GM13977 (cell line): ENCODE measurements around the gene TMEM43.

ENCODE experiments used
- DNase-seq: peaks from one replicate; pipeline ENCODE4 v3.0.0; 2012; ENCODE audit warnings: low spot score
- in situ Hi-C: fragments of 300-500 bp; cut with MboI; formaldehyde crosslinking; loops from one replicate; pipeline ENCODE4 v1.12.0; 2022; ENCODE audit warnings: low sequenced_read_pairs, low pct_unique_long_range_greater_than_20kb, mixed read lengths, inconsistent platforms; ENCODE audit not compliant: unreplicated experiment
- TF ChIP-seq, protein P1 (sequence below): IDR thresholded peaks from 2 replicates; pipeline ENCODE4 v1.5.1; 2012; ENCODE audit warnings: mild to moderate bottlenecking, control low read depth; ENCODE audit not compliant: insufficient read depth; ENCODE audit errors: extremely low read depth, missing control alignments

The TMEM43 gene

DNA sequence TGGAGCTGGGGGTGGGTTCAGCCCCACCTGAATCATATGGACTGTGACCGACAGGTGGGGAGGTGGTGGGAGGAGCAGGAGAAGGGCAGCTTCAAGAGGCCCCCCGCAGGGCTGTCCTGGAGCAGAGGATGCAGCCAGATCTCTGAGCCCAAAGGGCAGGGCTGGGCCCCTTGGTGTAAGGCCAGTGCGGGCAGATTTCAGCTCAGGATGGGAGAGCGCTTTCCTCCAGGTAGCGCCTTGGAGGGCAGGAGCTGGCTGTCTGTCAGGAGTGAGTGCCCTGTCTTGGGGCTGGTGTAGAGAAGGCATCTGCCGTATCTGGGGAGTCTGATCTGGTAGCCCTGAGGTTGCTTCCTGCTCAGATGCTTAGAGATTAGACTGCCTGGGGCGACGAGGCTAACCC is 7.3 kb downstream of the TMEM43 start:
- TF ChIP-seq, protein P1, sequence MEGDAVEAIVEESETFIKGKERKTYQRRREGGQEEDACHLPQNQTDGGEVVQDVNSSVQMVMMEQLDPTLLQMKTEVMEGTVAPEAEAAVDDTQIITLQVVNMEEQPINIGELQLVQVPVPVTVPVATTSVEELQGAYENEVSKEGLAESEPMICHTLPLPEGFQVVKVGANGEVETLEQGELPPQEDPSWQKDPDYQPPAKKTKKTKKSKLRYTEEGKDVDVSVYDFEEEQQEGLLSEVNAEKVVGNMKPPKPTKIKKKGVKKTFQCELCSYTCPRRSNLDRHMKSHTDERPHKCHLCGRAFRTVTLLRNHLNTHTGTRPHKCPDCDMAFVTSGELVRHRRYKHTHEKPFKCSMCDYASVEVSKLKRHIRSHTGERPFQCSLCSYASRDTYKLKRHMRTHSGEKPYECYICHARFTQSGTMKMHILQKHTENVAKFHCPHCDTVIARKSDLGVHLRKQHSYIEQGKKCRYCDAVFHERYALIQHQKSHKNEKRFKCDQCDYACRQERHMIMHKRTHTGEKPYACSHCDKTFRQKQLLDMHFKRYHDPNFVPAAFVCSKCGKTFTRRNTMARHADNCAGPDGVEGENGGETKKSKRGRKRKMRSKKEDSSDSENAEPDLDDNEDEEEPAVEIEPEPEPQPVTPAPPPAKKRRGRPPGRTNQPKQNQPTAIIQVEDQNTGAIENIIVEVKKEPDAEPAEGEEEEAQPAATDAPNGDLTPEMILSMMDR: no peak
- no peak for DNase-seq
- in situ Hi-C loops: no loop called here

DNA sequence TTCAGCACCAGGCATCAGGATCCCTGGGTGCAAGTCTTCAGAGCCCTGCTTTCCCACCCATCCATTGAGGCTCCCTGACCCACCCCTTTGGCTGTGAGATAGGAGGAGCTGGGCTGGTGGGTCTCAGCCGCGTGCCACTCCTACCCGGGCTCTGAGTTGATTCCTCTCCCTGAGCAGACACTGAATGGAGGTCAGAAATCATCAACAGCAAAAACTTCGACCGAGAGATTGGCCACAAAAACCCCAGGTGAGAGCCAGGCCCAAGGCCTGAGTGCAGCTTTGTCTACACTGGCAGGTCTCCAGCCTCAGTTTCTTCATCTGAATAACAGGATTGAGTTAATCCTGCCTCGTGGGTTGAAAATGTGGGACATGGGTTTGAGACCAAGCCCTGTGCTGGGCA is 7.8 kb downstream of the TMEM43 start:
- in situ Hi-C loops: no loop called here
- DNase-seq: no peak
- TF ChIP-seq, protein P1: no peak

DNA sequence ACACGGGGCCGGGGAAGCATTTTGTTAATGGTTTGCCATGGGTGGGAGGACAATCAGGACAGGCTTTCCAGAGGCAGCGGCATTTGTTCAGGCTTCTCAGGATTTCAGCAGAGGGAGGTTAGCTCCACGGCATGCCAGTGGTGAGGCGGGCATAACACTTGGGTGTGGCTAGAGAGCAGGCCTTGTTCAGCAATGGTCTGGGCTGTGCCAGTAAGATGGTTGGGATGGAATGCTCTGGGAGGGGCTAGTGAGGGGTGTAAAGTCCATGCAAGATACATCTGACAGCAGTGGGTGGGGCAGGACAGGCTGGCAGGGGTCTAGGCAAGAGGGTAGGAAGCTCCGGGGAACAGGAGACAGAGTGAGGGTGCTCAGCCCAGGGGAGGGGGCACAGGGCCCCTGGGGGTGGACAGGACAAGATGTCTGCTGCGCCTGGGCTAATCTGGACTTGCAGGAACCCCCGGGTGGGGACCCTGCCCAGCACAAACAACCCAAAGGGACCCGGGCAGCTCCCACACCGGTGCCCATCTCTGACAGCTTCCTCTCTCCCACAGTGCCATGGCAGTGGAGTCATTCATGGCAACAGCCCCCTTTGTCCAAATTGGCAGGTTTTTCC is 8.4 kb downstream of the TMEM43 start:
- in situ Hi-C loops: no loop called here
- no peak for DNase-seq
- TF ChIP-seq, protein P1: no peak

DNA sequence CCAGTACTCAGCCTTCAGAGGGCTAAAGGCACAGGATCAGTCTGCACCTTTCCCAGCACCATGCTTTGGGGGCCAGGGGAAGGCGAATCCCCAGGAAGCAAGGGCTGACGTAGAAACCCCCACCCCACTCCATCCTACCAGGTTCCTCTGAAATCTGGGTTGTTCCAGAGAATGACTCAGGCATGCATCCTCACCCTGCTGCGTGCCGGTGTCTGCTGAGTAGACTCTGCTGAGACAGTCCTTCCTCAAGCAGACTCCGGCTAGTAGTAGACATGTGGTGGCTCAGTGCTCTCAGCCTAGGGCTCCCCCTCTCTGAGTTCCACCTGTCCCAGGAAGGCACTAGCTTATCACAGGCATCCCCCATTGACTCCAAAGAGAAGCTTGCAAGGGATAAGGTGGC is 9.0 kb downstream of the TMEM43 start:
- TF ChIP-seq, protein P1: no peak
- no peak for DNase-seq
- in situ Hi-C loops: no loop called here

DNA sequence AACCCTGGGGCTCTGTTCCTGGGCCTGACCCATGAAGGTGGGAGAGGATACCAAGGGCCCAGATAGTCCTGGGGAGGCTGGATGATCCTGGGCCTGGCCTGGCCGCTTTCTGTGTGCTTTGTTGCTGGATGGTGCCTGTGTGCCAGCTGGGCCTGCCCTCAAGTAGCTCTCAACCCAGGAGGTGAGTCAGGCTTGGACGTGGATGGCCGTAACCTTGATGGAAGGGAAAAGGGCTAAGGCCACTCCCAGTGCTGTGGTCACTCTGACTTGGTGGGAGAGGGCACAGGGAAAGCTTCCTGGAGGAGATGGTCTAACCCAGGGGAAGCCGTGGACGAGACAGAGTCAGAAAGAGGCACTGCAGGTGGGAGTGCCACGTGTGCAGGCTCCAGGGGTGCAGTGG is 9.4 kb downstream of the TMEM43 start:
- DNase-seq: no peak
- in situ Hi-C loops: no loop called here
- TF ChIP-seq, protein P1: no peak

DNA sequence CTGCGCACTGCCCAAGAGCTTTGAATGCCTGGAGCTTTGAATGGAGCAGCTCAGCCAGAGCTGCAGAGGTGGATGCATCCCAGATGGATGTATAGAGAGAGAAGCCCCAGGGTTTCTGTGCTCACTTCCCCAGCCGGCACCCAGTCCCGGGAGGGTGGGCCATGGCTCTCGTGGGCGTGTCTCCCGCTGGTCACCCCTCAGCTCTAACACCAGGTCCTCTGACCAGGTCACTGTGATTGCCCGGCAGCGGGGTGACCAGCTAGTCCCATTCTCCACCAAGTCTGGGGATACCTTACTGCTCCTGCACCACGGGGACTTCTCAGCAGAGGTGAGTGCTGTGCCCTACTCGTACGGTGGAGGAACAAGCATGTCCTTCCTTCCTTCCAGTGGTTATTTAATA is 10.7 kb downstream of the TMEM43 start:
- in situ Hi-C loops: no loop called here

More for the DNA sequence above, 10.7 kb downstream of the TMEM43 start:
- DNase-seq: no peak
- TF ChIP-seq, protein P1: no peak
